Measurements from ENCODE around the gene MANEAL. TPM values are rescaled to one million over a fixed set of nuclear protein-coding genes. Genes with fewer than 3 reads are reported as not detected.
A peak's percentile ranks its signal among the peaks of the same experiment; 100 is the strongest.

The MANEAL gene
- total RNA-seq, 3 donors from 2014 or later: 4.0 to 5.0 (median 4.7) TPM

GRCh38 chr1:37807555-37808368 lies 14.1 kb downstream of the MANEAL start, which contains the start of the genes C1orf122 and YRDC:
C1orf122 (plus strand) TSS chr1:37807790; CDS start chr1:37808405, 615 bp downstream.
YRDC (minus strand) TSS chr1:37808208; CDS start chr1:37808180, 28 bp downstream.
- Mint-ChIP-seq H3K4me3 (peak within 1 kb of the TSS; percentile 95), H3K4me1 (ENCODE audit: low read depth) (peaks cover 31% of the 10 kb centered on the region), H3K27me3 (ENCODE audit: low read depth) (no peaks in the 10 kb centered on the region), H3K9me3 (no peaks in the 10 kb centered on the region), H3K36me3 (ENCODE audit: insufficient read depth) (peaks cover 24% of the 10 kb centered on the region)
- DNase-seq (peak; percentile 90), ATAC-seq (peak; percentile 95 to 96)

DNA sequence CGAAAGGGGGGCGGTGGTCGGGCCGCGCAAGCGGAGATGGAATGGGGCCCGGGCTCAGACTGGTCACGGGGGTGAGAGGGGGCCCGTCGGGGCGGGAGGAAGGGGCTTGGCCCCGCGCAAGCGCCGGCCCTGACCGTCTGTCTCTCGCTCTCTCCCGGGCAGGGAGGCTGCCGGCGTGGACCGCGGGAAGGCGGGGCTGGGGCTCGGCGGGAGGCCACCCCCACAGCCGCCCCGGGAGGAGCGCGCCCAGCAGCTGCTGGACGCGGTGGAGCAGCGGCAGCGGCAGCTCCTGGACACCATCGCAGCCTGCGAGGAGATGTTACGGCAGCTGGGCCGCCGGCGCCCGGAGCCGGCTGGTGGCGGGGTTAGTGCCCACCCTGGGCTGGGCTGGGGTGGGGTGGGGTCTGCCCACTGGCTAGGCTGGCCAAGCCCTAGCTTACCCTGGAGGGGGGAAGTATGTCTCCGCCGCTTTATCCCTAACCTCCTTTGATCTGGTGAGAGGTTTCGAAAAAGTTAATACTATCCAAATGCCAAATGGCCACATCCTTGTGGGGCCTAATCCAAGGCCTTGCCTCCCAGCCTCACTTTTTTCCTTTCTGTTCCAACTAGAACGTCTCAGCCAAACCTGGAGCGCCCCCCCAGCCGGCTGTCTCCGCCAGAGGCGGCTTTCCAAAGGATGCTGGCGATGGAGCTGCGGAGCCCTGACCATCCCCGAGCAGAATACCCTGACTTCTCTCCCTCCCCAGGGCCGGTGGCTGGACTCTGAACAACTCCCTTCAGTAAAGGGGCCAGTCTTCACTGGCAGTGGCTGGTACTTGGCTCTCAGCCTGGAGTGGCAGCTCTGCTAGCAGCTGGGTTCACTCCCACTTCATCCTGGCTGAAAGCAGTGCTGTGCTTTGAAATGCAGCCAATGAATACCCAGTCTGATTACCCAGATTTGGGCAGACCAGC lies 15.0 kb downstream of the MANEAL start:
- peaks cover 18% of the 10 kb centered on the region for H3K36me3 Mint-ChIP-seq (ENCODE audit: insufficient read depth)
- ATAC-seq (peak; percentile 46 to 47), DNase-seq (peak; percentile 14)
- H3K9me3 Mint-ChIP-seq: no peaks in the 10 kb centered on the region
- H3K4me1 Mint-ChIP-seq (ENCODE audit: low read depth): peaks cover 31% of the 10 kb centered on the region
- peak overlapping the region; percentile 95 for H3K4me3 Mint-ChIP-seq
- H3K27me3 Mint-ChIP-seq (ENCODE audit: low read depth): no peaks in the 10 kb centered on the region

DNA sequence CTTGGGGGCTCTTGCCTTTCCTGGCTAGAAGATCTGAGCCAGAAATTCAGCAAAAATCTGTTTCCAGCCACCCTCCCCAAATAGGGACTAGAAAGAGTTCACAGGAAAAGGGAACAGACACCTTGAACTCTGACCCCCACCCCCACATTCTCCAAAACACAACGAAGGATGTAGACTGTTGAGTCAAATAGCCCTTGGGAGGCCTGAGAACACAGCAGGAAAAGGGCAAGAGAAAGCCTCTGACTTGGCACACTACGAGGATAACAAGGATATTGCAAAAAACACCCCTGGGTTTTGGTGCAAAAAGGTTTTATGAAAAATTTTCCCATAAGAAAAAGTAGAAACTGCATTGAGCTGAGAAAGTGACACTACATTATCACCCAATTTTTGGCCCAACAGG lies 16.3 kb downstream of the MANEAL start:
- peak overlapping the region; percentile 37 for H3K4me3 Mint-ChIP-seq
- no peaks in the 10 kb centered on the region for H3K9me3 Mint-ChIP-seq
- H3K36me3 Mint-ChIP-seq (ENCODE audit: insufficient read depth): peaks cover 13% of the 10 kb centered on the region
- DNase-seq (no peak), ATAC-seq (no peak)
- peaks cover 31% of the 10 kb centered on the region for H3K4me1 Mint-ChIP-seq (ENCODE audit: low read depth)
- H3K27me3 Mint-ChIP-seq (ENCODE audit: low read depth): no peaks in the 10 kb centered on the region

GRCh38 chr1:37811027-37811655 lies 17.5 kb downstream of the MANEAL start:
- ATAC-seq: no peak
- H3K27me3 Mint-ChIP-seq (ENCODE audit: low read depth): no peaks in the 10 kb centered on the region
- peak overlapping the region; percentile 4 for H3K4me3 Mint-ChIP-seq

DNA sequence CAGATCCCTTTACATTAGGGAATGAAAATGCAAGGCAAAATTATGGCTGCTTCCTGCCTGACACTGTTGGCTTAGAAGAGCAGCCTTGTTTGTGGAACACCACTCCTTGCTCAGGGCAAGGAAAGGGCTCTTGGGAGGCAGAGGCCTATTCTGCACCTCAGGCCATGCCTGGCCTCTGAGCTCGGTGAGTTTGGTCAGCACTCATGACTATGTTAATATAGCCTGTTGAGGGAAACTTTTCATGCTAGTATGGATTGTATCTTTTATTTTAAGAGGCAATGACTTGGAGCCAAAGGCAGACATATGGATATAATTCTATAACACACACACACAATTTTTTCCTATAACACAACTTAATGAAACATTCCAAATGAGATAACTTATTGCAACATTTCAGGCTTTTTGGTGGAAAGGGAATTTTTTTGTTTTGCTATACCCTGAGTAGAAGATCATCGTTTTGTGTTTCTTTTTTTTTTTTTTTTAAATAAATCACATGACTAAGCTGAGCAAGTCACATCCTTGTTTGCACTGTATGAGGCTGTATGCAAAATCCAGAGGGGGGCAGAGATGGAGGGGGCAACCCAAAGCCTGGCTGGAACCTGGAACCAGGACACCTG lies 20.0 kb downstream of the MANEAL start:
- peaks cover 16% of the 10 kb centered on the region for H3K4me1 Mint-ChIP-seq (ENCODE audit: low read depth)
- H3K36me3 Mint-ChIP-seq (ENCODE audit: insufficient read depth): peaks cover 15% of the 10 kb centered on the region
- DNase-seq (no peak), ATAC-seq (no peak)
- no peak overlapping the region for H3K4me3 Mint-ChIP-seq
- no peaks in the 10 kb centered on the region for H3K9me3 Mint-ChIP-seq
- no peaks in the 10 kb centered on the region for H3K27me3 Mint-ChIP-seq (ENCODE audit: low read depth)

More at GRCh38 chr1:37811027-37811655, 17.5 kb downstream of the MANEAL start:
- H3K9me3 Mint-ChIP-seq: no peaks in the 10 kb centered on the region
- peaks cover 22% of the 10 kb centered on the region for H3K4me1 Mint-ChIP-seq (ENCODE audit: low read depth)
- H3K36me3 Mint-ChIP-seq (ENCODE audit: insufficient read depth): peaks cover 11% of the 10 kb centered on the region
- peak; percentile 51 for DNase-seq

DNA sequence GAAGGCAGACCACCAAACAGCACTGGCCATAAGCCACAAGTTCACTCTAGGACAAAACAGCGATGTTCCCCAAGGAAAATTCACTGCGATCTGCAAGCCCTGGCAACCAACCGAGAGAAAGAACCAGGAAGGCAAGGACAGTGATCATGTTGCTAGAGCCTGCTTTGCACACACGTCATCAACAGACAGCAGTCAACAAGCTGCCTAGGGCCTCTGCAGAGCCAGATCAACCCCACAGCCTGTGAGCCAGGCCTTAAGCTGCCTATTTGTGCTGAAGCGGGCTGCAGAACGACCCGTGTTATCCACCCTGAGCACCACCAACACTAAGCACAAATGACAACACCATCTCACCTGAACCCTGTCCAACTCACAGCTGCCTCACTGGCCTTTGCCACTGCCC lies 20.6 kb downstream of the MANEAL start:
- no peaks in the 10 kb centered on the region for H3K27me3 Mint-ChIP-seq (ENCODE audit: low read depth)
- DNase-seq (no peak), ATAC-seq (no peak)
- peaks cover 11% of the 10 kb centered on the region for H3K4me1 Mint-ChIP-seq (ENCODE audit: low read depth)
- H3K4me3 Mint-ChIP-seq: no peak overlapping the region
- H3K36me3 Mint-ChIP-seq (ENCODE audit: insufficient read depth): peaks cover 15% of the 10 kb centered on the region
- no peaks in the 10 kb centered on the region for H3K9me3 Mint-ChIP-seq

- H3K4me1 Mint-ChIP-seq (ENCODE audit: low read depth): no peaks in the 10 kb centered on the region
- no peak for ATAC-seq
Observed at GRCh38 chr1:37817481-37817880, 23.8 kb downstream of the MANEAL start.

DNA sequence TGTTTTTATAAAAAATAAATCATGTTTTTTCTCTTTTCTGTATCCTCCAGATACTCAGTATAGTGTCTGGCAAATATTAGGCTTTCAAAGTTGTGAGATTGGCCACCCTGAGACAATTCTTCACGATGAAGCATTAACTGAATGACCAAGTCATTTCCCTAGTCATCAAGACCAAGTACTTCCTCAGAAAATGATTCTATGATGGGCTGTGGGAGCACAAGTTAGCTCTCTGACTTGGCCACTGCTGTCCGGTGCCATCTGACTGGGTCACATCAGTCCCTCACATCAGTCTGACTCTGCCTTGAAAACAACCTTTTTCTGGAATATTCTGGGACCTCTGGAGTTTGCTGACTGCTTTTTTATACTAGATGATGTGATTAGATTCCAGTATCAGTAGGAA lies 27.8 kb downstream of the MANEAL start:
- no peak for DNase-seq
- no peaks in the 10 kb centered on the region for H3K27me3 Mint-ChIP-seq (ENCODE audit: low read depth)
- H3K4me1 Mint-ChIP-seq (ENCODE audit: low read depth): peaks cover 13% of the 10 kb centered on the region
- ATAC-seq: no peak
- H3K36me3 Mint-ChIP-seq (ENCODE audit: insufficient read depth): peaks cover 27% of the 10 kb centered on the region
- H3K9me3 Mint-ChIP-seq: no peaks in the 10 kb centered on the region
- H3K4me3 Mint-ChIP-seq: no peak overlapping the region

More at GRCh38 chr1:37817481-37817880, 23.8 kb downstream of the MANEAL start:
- no peak for DNase-seq
- Mint-ChIP-seq H3K36me3 (ENCODE audit: insufficient read depth) (peaks cover 31% of the 10 kb centered on the region), H3K4me3 (no peak overlapping the region), H3K27me3 (ENCODE audit: low read depth) (no peaks in the 10 kb centered on the region), H3K9me3 (no peaks in the 10 kb centered on the region)

DNA sequence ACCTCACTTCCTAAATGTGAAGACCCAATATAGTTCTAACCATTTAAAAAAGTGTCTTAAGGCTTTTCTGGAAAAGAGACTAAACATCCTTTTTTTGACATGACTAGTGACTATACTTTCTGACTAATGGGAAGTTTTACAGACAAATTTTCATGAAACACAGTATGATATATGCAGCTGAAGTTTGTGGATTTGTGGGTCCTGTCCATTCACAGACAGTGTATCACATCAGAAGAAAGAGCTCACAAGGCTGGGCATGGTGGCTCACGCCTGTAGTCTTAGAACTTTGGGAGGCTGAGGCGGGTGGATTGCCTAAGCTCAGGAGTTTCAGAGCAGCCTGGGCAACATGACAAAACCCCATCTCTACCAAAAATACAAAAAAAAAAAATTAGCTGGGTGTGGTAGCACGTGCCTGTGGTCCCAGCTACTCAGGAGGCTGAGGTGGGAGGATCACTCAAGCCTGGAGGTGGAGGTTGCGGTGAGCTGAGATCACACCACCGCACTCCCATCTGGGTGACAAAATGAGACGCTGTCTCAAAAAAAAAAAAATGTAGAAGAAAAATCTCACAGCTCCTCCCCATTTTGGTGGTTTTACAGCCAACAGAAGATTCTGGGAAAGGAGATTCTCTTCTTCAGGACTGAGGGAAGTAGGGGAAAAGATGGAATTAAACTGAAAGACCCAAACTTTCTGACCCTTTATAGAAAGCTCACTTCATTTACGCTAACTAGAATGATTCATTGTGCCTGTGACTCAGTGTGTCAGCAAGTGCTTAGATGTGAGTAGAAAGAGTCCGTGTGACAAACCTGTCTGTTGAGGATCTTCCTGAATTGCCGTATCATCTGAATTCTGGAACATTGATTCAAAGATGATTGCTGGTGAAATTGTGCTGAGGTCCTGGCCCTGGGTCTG lies 29.5 kb downstream of the MANEAL start:
- ATAC-seq: peak in 1 of 2 donors; percentile 74
- H3K27me3 Mint-ChIP-seq (ENCODE audit: low read depth): no peaks in the 10 kb centered on the region
- H3K4me3 Mint-ChIP-seq: no peak overlapping the region
- no peak for DNase-seq
- H3K9me3 Mint-ChIP-seq: no peaks in the 10 kb centered on the region
- H3K36me3 Mint-ChIP-seq (ENCODE audit: insufficient read depth): peaks cover 29% of the 10 kb centered on the region
- H3K4me1 Mint-ChIP-seq (ENCODE audit: low read depth): peaks cover 13% of the 10 kb centered on the region

- H3K9me3 Mint-ChIP-seq: no peaks in the 10 kb centered on the region
- peaks cover 13% of the 10 kb centered on the region for H3K4me1 Mint-ChIP-seq (ENCODE audit: low read depth)
- peaks cover 31% of the 10 kb centered on the region for H3K36me3 Mint-ChIP-seq (ENCODE audit: insufficient read depth)
Observed at GRCh38 chr1:37824001-37824400, 30.4 kb downstream of the MANEAL start.

GRCh38 chr1:37825506-37825905 lies 31.9 kb downstream of the MANEAL start:
- DNase-seq: no peak
- peaks cover 30% of the 10 kb centered on the region for H3K36me3 Mint-ChIP-seq (ENCODE audit: insufficient read depth)
- no peaks in the 10 kb centered on the region for H3K9me3 Mint-ChIP-seq
- no peak overlapping the region for H3K4me3 Mint-ChIP-seq
- no peaks in the 10 kb centered on the region for H3K27me3 Mint-ChIP-seq (ENCODE audit: low read depth)
- H3K4me1 Mint-ChIP-seq (ENCODE audit: low read depth): peaks cover 13% of the 10 kb centered on the region
- ATAC-seq: no peak

More at GRCh38 chr1:37824001-37824400, 30.4 kb downstream of the MANEAL start:
- DNase-seq (no peak), ATAC-seq (no peak)
- no peaks in the 10 kb centered on the region for H3K27me3 Mint-ChIP-seq (ENCODE audit: low read depth)
- H3K4me3 Mint-ChIP-seq: no peak overlapping the region

DNA sequence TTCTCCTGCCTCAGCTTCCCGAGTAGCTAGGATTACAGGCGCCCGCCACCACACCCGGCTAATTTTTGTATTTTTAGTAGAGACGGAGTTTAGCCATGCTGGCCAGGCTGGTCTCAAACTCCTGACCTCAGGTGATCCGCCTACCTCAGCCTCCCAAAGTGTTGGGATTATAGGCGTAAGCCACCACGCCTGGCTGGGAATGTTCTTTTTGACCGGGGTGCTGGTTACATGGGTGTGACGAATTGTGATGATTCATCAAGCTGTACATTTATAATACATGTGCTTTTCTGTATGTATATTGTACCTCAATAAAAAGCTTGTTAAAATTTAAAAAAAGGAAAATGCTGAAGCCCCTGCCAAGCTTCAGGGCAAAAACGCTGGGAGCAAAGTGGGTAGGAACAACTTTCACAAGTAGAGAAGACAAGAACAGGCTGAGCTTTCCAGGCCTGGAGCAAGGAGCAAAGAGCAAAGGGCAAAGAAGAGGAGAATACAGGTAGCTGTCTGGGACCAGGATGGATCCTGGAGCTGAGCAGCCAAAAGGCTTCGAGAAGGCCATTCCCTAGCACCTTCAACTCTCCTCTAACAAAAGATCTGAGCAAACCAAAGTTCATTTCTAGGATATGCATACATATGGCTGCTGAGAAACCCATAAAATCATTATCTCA lies 34.9 kb downstream of the MANEAL start:
- H3K27me3 Mint-ChIP-seq (ENCODE audit: low read depth): no peaks in the 10 kb centered on the region
- H3K4me1 Mint-ChIP-seq (ENCODE audit: low read depth): peaks cover 13% of the 10 kb centered on the region
- no peak overlapping the region for H3K4me3 Mint-ChIP-seq
- peaks cover 33% of the 10 kb centered on the region for H3K36me3 Mint-ChIP-seq (ENCODE audit: insufficient read depth)
- H3K9me3 Mint-ChIP-seq: no peaks in the 10 kb centered on the region
- DNase-seq: no peak
- ATAC-seq: no peak

Measured in activated T-cell treated with anti-CD3 and anti-CD28 coated beads, Interleukin-2, amount 50 U/mL, for 4 hours (primary cell).